Keratinocyte (primary cell): ENCODE measurements around the gene CNGA4. TPM values are rescaled to one million over a fixed set of nuclear protein-coding genes. Genes with fewer than 3 reads are reported as not detected.
A peak's percentile ranks its signal among the peaks of the same experiment; 100 is the strongest.

Source experiments
- DNase-seq: peaks from one replicate; pipeline ENCODE4 v3.0.0-alpha.2; 2011; ENCODE audit warnings: low read depth, missing footprints, low spot score
- FAIRE-seq: peaks from 2 replicates; lab custom pipeline; 2011; peaks lifted over from hg19 to GRCh38; lab: Jason Lieb, UNC
- H2AFZ ChIP-seq: 2 replicates; pipeline ENCODE4 v1.6.0; 2012; ENCODE audit warnings: low read length, control low read depth, inconsistent platforms; ENCODE audit not compliant: control insufficient read depth
- H3K27ac ChIP-seq: 2 replicates; pipeline ENCODE4 v1.5.1; 2011; ENCODE audit warnings: low read length; ENCODE audit not compliant: control insufficient read depth, insufficient read depth
- H3K27me3 ChIP-seq: 3 replicates; pipeline ENCODE4 v1.6.0; 2011; ENCODE audit warnings: low read length; ENCODE audit not compliant: control insufficient read depth, insufficient read depth; ENCODE audit errors: extremely low read depth
- H3K36me3 ChIP-seq, 2 experiments: 2 replicates in 1 of 2; 3 replicates in 1 of 2; pipeline ENCODE4 v1.5.1; 2011; ENCODE audit warnings: low read length in 2 of 2, mild to moderate bottlenecking in 1 of 2; ENCODE audit not compliant: control insufficient read depth in 2 of 2, insufficient read depth in 2 of 2; ENCODE audit errors: extremely low read depth in 1 of 2
- H3K4me1 ChIP-seq: 3 replicates; pipeline ENCODE4 v1.5.1; 2011; ENCODE audit warnings: low read length; ENCODE audit not compliant: control insufficient read depth, insufficient read depth; ENCODE audit errors: extremely low read depth
- H3K4me2 ChIP-seq: 3 replicates; pipeline ENCODE4 v1.6.0; 2011; ENCODE audit warnings: low read depth, low read length; ENCODE audit not compliant: control insufficient read depth, insufficient read depth; ENCODE audit errors: extremely low read depth
- H3K4me3 ChIP-seq, 3 experiments: fragments of 200-600 bp in 1 of 3; sonication (generic) in 1 of 3; 2 replicates in 2 of 3; 3 replicates in 1 of 3; pipeline ENCODE4 v1.5.1; 2011 to 2016; ENCODE audit warnings: low read length in 3 of 3, mild to moderate bottlenecking in 3 of 3, control low read depth in 2 of 3, inconsistent platforms in 1 of 3, low read depth in 1 of 3, mixed read lengths in 1 of 3, mixed run types in 1 of 3, moderate library complexity in 1 of 3; ENCODE audit not compliant: control insufficient read depth in 2 of 3, insufficient read depth in 2 of 3; ENCODE audit errors: extremely low read depth in 1 of 3
- H3K79me2 ChIP-seq: 2 replicates; pipeline ENCODE4 v1.6.0; 2012; ENCODE audit warnings: low read length; ENCODE audit not compliant: control insufficient read depth, insufficient read depth
- H3K9ac ChIP-seq: 3 replicates; pipeline ENCODE4 v1.6.0; 2011; ENCODE audit warnings: low read length; ENCODE audit not compliant: control insufficient read depth, insufficient read depth; ENCODE audit errors: extremely low read depth
- H3K9me1 ChIP-seq: 3 replicates; pipeline ENCODE4 v1.6.0; 2011; ENCODE audit warnings: low read length; ENCODE audit not compliant: control insufficient read depth, insufficient read depth; ENCODE audit errors: extremely low read depth
- H3K9me3 ChIP-seq: 2 replicates; pipeline ENCODE4 v1.5.1; 2012; ENCODE audit warnings: low read depth, low read length; ENCODE audit not compliant: control insufficient read depth
- H4K20me1 ChIP-seq: 3 replicates; pipeline ENCODE4 v1.6.0; 2011; ENCODE audit warnings: low read length; ENCODE audit not compliant: control insufficient read depth, insufficient read depth; ENCODE audit errors: extremely low read depth
- CTCF ChIP-seq, 3 experiments: IDR thresholded peaks in 1 of 3; conservative IDR thresholded peaks in 1 of 3; optimal IDR thresholded peaks in 1 of 3; 2 replicates in 2 of 3; 3 replicates in 1 of 3; pipeline versions ENCODE3 to v1.5.1; 2011; ENCODE audit warnings: low read length in 3 of 3, mild to moderate bottlenecking in 3 of 3, moderate library complexity in 2 of 3, control low read depth in 1 of 3, inconsistent platforms in 1 of 3; ENCODE audit not compliant: insufficient read depth in 2 of 3; ENCODE audit errors: extremely low read depth in 1 of 3
- EZH2 ChIP-seq: IDR thresholded peaks from one replicate; pipeline ENCODE4 v1.6.1; 2012; ENCODE audit warnings: inconsistent platforms, mild to moderate bottlenecking, low read length, moderate library complexity
- dilution Hi-C: fragments of 300-500 bp; cut with MboI; formaldehyde crosslinking; loops from one replicate; pipeline ENCODE4 v1.7.0; 2020; ENCODE audit warnings: low sequenced_read_pairs; ENCODE audit not compliant: extremely low pct_ligation_motif_present
- polyA plus RNA-seq, 5 experiments: library from polyadenylated mRNA; depleted of rRNA in 3 of 5; stranded (reverse) in 3 of 5; stranded (forward) in 1 of 5; unstranded in 1 of 5; fragments of >200 nt; gene quantifications; 1 replicate in 1 of 5; 2 replicates in 3 of 5; 3 replicates in 1 of 5; pipeline versions ENCODE4 v1.2.1 to v1.2.3, GENCODE V29; 2011 to 2012; ENCODE audit warnings: missing spikeins in 2 of 5, low read depth in 1 of 5, low replicate concordance in 1 of 5

Gene CNGA4
- polyA plus RNA-seq, 1 donor (not counting 4 experiments of a cell fraction or from before 2014, with no cell fraction given) = 0.09 TPM

GRCh38 chr11:6232899-6233298 is 6.0 kb upstream of the CNGA4 start:
- Histone ChIP-seq H3K9ac (no peak overlapping the region), H2AFZ (no peak overlapping the region), H3K4me2 (peak overlapping the region; percentile 86), H3K79me2 (peaks cover 60% of the 10 kb centered on the region), H3K27me3 (no peaks in the 10 kb centered on the region), H3K9me1 (no peaks in the 10 kb centered on the region), H3K9me3 (no peaks in the 10 kb centered on the region), H3K27ac (no peak overlapping the region), H3K36me3 (no peaks in the 10 kb centered on the region), H4K20me1 (peaks cover 2% of the 10 kb centered on the region), H3K4me1 (peaks cover 10% of the 10 kb centered on the region), H3K4me3 (no peak overlapping the region)
- no peak for TF ChIP-seq CTCF (optimal IDR thresholded peaks at IDR 0.05 in 1 of 3, IDR thresholded peaks at IDR 0.05 in 1 of 3, conservative IDR thresholded peaks at IDR 0.05 in 1 of 3; ENCODE audit: extremely low read depth in 1 of 3, insufficient read depth in 2 of 3, low read length in 3 of 3)
- no peak for TF ChIP-seq EZH2
- FAIRE-seq (no peak), DNase-seq (no peak)
- dilution Hi-C loops = no loop called here

GRCh38 chr11:6233984-6234386 is 4.9 kb upstream of the CNGA4 start:
- Histone ChIP-seq H3K27ac (peak overlapping the region; percentile 87), H2AFZ (peak overlapping the region; percentile 98), H3K36me3 (no peaks in the 10 kb centered on the region), H3K4me2 (peak overlapping the region; percentile 86), H3K4me3 (peak overlapping the region; percentile 80 to 90 (median 83)), H3K79me2 (peaks cover 52% of the 10 kb centered on the region), H3K9me3 (no peaks in the 10 kb centered on the region), H3K9me1 (no peaks in the 10 kb centered on the region), H3K27me3 (no peaks in the 10 kb centered on the region), H4K20me1 (peaks cover 2% of the 10 kb centered on the region), H3K9ac (peak overlapping the region; percentile 92), H3K4me1 (peaks cover 10% of the 10 kb centered on the region)
- FAIRE-seq (no peak), DNase-seq (no peak)
- dilution Hi-C loops = no loop called here
- TF ChIP-seq CTCF (optimal IDR thresholded peaks at IDR 0.05 in 1 of 3, IDR thresholded peaks at IDR 0.05 in 1 of 3, conservative IDR thresholded peaks at IDR 0.05 in 1 of 3; ENCODE audit: extremely low read depth in 1 of 3, insufficient read depth in 2 of 3, low read length in 3 of 3) (no peak), EZH2 (no peak)
